Activated T-cell treated with anti-CD3 and anti-CD28 coated beads for 1 hour (primary cell): ENCODE measurements around the gene MMAB.

Experiments used
- DNase-seq: peaks from one replicate; pipeline ENCODE4 v3.0.0-alpha.2; 2020; ENCODE audit warnings: low read depth

MMAB gene

DNA sequence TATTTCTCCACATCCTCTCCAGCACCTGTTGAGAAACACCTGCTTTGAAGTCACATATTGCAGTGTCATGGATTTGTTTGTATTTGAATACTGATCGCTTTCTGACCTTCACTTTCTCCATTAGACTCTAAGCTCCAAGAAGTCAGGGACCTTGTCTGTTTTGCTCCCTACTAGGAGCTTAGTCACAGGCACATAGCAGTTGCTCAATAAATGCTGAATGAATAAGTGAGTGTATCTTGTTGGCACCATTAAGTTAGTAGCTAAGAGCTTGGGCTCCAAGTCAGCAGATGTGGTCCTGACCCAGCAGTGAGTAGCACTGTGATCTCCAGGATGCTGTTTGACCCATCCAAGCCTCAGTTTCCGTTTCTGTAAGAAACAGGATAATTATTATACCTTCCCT is 10.4 kb upstream of the MMAB start:
- DNase-seq, result no peak

DNA sequence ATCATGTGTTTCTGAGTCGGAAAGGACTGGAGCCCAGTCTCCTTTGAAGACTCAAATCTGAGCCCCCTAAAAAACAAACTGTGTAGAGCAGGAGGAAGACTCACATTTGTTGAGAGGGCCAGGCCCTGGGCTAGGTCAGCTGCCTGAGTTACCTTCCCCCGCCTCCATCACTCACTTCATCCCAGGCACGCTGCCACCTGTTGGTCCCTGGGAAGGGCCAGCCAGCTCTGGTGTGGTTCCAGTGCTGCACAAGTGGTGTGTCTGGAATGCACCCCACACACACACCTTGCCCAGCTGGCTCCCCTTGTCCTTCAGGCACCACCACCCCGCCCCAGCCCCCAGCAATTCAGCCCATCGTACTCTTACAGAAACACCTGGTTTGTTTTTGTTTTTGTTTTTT is 9.3 kb upstream of the MMAB start:
- DNase-seq, result no peak

DNA sequence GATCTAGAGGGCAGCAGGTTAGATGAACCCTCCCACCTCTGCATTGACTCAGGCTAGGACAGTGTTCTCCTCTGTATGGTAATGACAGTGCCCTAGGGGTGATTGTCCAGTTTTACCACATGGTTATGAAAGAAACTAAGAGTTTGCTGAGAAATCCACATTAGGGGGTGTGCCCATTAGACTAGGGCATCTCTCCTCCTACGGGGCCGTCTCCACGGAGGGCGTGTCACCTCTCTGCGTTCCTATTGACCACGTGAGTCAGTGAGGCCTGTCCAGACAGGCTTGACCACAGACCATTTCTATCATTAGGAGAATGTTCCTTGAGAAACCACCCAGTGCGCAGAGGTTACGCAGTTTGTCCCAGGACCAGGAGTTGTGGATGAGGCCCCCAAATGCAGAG is 8.6 kb upstream of the MMAB start:
- no peak for DNase-seq

DNA sequence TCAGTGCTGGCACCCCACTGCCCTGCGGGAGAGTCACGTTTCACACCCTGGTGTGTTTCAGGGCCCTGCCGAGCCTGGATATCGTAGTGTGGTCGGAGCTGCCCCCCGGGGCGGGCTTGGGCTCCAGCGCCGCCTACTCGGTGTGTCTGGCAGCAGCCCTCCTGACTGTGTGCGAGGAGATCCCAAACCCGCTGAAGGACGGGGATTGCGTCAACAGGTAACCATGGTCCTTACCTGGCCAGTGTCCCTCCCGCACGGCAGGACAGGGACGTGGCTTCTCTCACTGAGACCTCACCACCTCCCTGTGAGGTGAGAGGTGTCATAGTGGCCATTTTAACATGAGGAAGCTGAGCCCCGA is 8.0 kb upstream of the MMAB start:
- no peak for DNase-seq

DNA sequence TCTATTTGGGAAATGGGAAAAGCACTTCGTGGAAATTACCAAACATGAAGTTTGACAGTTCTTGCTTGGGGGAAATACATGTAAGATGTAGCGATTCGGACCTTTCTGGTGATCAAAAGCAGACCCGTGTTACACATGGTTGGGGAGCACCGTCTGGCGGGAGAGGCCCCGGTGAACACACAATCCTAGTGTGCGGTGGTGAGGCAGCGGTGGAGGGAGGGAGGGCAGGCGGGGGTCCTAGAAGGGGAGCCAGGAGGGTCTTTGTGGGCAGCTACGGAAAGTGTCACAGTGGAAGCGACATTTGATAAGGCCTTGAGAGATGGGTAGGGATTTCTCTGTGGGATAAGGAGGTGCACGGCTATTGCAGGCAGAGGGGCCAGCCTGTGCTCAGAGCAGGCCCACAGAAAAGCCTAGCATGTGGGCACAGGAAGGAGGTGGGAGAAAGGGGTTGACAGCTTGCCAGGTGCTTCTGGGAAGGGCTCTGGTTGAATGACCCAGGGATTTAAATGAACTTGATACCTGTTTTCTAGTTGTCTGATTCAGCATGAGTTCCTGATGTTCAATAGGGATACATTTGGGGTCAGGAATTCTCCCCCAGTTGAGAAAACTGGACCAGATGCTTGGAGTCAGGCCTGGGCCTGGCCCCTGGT is 7.5 kb upstream of the MMAB start:
- DNase-seq, result no peak

DNA sequence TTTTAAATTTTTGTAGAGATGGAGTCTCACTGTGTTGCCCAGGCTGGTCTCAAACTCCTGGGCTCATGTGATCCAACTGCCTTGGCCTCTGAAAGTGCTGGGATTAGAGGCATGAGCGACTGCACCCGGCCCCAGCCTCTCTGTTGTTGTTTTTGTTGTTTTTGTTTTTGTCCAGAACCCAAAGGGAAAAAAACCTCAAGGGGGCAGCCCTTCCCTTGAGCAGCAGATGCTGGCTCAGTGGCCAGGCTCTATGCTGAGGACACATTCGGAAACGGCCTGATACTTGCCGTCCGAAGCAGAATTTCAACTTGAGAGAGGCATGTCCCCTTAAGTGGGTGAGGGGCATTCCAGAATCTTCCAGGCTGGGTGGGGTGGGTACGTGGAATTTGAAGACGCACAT is 7.0 kb upstream of the MMAB start:
- no peak for DNase-seq

DNA sequence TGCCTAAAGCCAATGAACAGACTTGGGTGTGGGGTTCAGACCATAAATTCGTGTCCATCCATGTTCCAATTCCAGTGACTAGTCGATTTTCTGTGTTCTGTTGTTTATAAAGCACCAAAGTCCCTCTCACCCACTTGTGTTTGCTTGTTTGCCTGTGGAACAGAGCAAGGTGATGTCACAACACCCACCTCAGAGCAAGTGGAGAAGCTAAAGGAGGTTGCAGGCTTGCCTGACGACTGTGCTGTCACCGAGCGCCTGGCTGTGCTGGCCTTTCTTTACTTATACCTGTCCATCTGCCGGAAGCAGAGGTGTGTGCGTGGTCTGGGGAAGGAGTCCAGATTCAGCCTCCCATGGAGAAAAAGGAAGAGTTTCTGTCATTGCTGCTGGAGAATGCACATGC is 6.3 kb upstream of the MMAB start:
- DNase-seq, result no peak

DNA sequence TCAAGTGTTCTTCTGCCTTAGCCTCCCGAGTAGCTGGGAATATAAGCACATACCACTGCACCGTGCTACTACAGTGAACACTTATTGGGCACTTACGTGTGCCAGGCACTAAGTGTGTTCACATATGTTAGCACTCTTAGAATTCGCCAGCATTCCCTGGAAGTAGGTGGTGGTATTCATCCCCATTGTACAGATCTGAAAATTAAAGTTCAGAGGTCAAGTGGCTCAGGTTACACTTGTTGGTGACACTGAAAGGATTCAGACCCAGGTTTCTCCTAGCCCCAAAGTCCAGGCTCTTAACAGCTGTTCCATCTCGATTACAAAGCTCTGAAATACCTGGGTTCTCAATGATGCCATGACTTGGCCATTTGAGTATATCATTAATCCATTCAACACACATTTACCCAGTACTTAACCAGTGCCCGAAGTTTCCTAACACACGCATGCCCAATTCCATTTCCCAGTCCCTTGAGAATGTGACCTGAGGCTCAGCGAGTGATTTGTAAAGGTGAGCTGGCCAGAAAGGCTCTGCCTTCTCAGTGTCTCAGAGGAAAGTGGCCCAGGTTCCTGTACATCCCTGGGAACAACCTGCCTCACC is 5.1 kb upstream of the MMAB start:
- no peak for DNase-seq

DNA sequence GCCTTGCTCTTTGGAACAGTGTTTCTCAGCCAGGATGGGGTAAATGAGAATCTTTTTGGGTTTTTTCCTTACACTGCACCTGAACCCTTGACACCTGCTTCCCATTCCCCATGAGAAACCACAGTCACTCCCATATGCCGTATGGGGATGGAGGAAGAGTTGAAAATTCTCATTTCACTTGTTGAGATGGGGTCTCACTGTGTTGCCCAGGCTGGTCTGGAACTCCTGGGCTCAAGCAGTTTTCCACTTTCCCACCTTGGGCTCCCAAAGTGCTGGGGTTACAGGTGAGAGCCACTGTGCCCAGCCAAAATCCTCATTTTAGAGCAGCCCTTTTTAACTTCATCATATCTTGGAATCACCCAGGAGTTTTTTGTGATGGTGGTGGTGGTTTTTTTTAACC is 4.0 kb upstream of the MMAB start:
- DNase-seq, result no peak

DNA sequence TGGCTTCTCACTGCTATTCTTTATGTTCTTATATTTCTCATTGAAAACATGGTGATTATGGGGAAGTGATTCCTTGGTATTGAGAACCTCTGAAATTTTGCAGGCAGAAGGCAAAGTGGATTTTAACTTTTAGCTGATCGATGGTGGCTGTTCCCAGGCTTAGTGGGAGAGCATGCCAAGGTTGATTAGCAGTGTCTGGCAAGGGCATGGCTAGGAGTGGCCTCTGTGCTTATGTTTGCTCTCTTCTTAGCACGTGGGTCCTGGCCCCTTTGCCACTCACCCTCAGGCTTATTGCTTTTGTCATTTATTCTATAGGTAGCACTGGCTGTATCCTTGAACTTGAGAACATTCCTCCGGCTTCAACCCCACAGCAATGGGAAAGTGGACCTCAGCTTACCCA is 2.4 kb upstream of the MMAB start:
- DNase-seq, result no peak

DNA sequence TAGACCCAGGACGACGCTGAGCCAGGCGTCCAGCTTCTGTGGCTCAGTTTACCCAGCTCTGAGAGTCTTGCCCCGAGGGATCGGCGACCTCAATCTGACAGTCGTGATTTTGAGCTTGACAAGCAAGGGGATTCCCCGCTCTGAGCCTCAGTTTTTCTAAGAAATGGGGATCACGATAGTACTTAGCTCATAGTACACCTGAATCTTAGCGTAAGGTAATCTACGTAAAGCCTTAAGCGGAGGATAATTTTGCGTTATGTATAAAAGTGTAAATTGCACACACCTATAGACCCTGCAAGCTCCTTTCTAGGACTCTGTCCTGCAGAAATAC is 575 bp upstream of the MMAB start:
- no peak for DNase-seq

DNA sequence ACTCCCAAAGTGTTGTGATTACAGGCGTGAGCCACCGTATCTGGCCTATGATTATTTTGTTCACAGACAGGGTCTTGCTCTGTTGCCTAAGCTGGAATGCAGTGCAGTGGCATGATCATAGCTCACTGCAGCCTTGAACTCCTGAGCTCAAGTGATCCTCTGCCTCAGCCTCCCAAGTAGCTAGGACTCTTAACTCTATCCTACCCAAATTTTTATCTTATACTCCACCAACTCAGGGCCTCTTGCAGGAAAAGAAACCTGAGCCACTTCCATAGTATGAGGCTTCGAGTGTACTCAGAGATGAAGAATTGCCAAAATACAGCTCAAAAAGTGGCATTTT is 828 bp downstream of the MMAB start:
- no peak for DNase-seq

DNA sequence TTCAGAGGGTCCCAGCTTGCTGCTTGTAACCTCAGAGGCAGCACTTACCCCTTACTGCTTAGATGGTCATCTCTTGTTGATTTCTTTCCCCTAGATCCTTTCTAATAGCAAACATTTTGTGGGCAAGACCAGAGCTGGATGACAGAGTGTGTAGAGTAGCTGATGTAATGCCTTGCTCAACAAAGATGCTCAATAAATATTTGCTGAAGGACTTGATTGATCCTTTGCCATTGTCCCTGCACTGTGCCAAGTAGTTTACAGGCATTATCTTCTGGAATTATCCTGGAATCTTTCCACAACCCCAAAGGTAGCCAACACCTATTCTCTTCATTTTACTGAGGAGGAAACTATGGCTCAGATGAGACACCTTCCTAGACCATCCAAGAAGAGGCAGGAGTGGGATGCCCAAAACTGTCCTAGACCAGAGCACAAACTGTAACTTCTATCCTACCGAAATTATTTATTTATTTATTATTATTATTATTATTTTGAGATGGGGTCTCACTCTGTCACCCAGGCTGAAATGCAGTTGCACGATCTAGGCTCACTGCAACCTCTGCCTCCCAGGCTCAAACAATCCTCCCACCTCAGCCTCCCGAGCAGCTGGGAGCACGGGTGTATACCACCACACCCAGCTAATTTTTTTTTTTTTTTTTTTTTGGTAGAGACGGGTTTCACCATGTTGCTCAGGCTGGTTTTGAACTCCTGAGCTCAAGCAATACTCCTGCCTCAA is 1.4 kb downstream of the MMAB start:
- DNase-seq, result no peak

DNA sequence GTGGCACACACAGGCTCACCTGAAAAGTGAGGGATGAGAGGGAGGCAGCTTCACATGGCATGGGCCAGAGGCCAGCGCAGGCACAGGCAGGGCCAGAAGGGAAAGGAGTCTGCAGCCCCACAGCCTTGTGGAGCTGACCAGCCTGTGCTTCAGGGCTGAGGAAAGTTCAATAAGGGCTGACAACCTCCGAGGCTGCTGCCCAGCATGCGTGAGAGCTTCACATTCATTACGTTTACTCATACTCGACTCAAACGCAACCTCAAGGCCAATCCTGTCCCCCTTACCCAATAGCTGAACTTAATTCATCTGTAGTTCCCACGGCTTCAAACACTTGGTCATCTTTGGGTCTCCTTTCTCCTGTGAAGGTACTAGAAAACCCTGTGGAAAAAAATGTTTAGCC is 4.8 kb downstream of the MMAB start:
- DNase-seq, result no peak

DNA sequence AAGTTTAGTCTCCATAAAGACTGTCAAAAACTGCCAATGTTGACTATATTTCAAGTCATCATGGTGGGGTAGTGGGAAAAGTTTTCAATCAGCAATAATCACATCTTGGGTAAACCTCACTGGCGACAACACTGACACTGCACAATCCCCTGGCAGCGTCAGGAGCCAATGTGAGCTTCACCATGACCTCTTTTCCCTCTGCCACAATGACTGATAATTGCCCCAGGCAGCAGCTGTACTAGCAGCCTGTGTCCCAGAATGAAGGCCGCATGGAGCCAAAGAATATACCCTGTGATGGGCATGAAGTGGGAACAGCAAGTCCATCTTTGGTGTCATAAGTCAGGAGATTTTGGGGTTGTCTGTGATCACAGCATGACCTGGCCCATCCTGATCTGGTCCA is 5.3 kb downstream of the MMAB start:
- no peak for DNase-seq

DNA sequence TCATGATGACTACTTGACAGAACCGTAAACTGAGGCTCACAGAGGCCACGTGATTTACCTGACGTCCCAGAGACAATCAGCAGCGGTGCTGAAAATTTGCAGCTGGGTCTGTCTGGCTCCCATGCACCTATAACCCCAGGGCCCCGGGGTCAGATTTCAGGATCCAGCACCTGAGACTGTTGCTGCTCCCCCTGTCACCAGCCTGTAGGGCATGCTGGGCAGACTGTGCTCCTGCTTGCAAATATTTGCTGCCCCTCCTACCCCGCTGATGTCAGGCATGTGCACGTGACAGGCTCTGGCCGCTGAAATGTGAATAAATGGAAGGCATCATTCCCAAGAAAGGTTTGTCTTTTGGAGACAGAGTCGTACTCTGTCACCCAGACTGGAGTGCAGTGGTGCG is 6.0 kb downstream of the MMAB start:
- no peak for DNase-seq

DNA sequence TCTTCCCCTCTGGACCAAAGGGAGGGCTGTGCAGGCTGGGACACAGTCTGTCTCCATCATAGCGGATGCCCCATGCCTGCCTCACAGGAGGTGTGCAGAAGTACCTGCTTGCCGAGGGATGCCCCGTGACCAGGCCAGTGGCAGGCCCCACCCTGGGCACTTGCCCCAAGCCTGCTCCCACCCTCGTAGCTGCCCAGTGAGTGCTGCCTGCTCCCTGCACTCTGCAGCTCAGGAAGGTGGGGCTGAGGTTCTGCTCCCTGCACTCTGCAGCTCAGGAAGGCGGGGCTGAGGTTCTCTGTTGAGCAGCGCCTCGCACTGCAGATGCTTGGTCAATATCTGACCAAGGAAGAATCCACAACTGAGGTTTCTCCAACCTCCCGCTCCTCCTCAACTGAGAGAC is 6.9 kb downstream of the MMAB start:
- no peak for DNase-seq

DNA sequence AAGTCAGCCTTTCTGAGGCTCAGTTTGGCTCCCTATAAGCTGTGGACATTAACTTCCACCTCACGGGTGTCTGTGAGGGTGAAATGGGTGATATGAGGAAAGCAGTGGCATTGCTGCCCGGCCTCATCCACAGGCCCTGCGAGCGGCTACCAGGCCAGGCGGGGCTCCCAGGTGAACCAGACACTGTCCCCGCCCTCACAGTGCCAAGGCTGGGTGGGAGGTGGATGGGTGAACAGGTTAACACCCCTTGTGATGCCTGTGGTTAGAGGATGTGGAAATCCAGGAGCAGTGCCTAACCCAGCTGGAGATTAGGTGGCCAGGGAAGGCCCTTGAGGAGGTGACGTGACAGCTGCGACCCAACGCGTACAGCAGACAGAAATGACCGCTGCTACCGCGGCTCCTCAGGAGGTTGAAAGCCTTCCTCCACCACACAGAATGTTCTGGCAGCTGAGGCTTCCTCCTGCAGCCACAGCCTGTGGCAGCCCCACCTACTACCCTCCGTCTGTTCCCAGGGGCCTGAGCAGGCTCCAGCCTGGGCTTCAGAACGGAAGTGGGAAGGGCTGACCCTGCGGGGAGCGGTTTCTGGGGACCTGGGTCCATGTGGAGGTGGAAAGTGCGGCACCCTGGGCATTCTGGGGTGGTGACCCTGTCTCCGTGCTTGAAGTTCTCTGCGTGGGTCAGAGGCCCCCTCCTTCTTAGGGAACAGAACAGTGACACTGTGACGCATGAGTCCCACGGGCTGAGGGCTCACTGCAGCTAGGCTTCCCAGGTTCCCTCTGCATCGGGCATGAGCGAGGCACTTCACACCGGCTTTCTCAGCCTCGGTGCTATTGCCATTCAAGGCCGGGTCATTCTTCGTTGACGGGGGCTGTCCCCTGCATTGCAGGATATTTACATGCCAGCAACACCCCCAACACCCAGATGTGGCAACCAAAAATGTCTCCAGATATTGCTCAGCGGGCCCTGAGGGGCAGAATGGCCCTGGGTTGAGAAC is 9.7 kb downstream of the MMAB start:
- no peak for DNase-seq

DNA sequence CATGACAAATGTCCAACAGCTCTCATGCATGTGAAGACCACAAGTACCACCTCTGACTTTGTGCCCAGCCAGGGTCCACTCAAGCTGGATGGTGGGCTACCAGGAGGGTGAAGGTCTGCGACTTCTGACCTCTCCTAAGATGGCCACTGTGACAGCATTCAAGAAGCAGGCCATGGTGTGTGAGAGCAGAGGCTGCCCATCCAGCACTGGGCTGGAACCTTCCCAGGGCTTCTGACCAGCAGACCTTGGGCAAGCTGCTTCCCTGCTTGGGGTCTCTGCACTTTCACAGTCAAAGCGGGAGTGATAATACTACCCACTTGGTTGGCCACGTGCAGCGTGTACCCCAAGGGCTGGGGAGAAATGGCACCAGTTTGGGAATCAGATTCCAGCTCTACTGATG is 10.4 kb downstream of the MMAB start:
- no peak for DNase-seq

DNA sequence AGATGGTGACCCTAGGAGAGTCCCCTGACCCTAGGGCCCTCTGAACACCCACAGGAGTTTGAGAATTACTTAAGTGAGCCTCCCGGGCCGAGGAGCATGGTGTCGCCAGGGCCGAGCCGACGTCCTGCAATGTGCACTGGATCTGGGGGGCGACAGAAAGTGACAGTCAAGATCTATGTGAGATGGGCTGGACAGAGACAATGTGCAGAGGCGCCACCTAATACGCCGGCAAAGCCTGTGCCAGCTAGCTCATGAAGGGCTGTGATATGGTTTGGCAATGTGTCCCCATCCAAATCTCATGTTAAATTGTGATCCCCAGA is 11.6 kb downstream of the MMAB start:
- no peak for DNase-seq

DNA sequence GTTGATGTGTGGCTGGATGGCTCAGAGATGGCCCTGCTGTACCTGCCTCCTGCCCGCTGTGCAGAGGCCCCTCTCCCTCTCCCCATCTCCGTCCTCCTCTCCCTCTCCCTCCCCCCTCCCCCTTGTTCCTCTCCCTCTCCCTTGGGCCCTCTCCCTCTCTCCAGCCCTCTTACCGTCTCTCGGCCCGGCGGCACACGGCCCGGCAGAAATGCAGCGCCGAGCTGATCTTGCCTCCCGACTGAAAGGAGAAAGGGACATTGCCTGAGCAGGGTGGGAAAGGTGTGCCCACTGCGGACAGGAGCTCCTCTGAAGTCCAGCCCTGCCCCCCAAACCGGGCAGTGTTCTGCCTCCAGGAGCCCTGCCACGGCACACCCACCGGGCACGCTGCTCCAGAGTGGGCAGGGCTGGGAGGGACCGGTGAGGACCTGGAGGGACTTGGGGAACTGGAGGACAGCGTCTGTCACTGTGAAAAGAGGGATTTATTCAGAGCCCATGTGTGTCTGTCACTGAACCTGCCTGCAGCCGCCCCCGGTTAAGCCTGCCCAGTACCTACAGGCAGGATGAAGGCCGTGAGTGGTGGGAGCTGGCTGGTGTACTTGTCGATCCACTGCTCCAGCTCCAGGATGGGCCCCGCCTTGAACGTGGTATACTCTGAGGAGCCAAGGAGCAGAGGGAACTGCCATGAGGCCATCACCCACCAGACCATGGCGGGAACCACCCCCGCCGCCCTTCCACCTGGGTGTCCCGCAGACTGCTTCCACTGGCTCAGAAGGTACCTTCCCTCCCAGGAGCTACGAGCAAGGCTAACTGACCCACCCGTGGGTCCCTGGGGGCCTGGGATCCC is 12.2 kb downstream of the MMAB start:
- no peak for DNase-seq

DNA sequence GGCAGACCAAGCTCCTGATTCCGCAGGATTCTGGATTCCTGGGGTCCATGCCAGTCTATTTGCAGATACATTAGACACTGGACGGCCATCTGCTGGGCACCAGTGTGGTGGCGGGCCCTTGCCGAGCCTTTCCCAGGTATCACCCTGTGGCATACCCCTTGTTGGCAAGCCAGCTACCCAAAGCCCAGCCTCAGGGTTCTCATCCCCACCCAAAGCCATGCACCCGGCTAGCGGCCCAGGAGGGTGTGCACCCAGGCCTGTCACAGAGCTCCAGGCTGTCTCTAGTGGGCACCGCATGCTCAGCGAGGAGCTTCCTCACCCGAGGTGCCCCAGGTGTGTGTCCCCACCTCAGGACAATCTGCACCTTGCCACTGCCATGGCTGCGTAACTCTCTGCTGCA is 13.7 kb downstream of the MMAB start:
- no peak for DNase-seq
